Skeletal muscle tissue (tissue), 4 donors: ENCODE results near the gene ADIPOR2. TPM values are rescaled to one million over a fixed set of nuclear protein-coding genes. Genes with fewer than 3 reads are reported as not detected.
A peak's percentile ranks its signal among the peaks of the same experiment; 100 is the strongest.
"Not testable (repeated sequence)": the region's sequence is repeated elsewhere in the genome, so short reads cannot be mapped to it uniquely, and the experiment has no call there.

Experiments used
- H3K27ac ChIP-seq: one replicate; pipeline ENCODE4 v1.7.0; 2013; ENCODE audit warnings: mild to moderate bottlenecking, low read depth, low read length, inconsistent platforms
- H3K27me3 ChIP-seq, 3 donors: one replicate each; pipeline ENCODE4 v1.7.0; 2013; ENCODE audit warnings: low read length in 3 of 3; ENCODE audit not compliant: control insufficient read depth in 3 of 3, insufficient read depth in 3 of 3
- H3K36me3 ChIP-seq, 3 donors: one replicate each; pipeline ENCODE4 v1.7.0; 2013; ENCODE audit warnings: low read length in 3 of 3; ENCODE audit not compliant: control insufficient read depth in 3 of 3, insufficient read depth in 3 of 3
- H3K4me1 ChIP-seq, 3 donors: one replicate each; pipeline ENCODE4 v1.7.0; 2013; ENCODE audit warnings: low read length in 3 of 3, mild to moderate bottlenecking in 3 of 3; ENCODE audit not compliant: control insufficient read depth in 3 of 3, insufficient read depth in 3 of 3
- H3K4me3 ChIP-seq, 3 donors: one replicate each; pipeline ENCODE4 v1.7.0; 2013; ENCODE audit warnings: low read length in 3 of 3
- H3K9ac ChIP-seq, 3 donors: one replicate each; pipeline ENCODE4 v1.7.0; 2013; ENCODE audit warnings: low read length in 3 of 3, mild to moderate bottlenecking in 3 of 3, moderate library complexity in 2 of 3, low read depth in 1 of 3
- H3K9me3 ChIP-seq, 3 donors: one replicate each; pipeline ENCODE4 v1.7.0; 2013; ENCODE audit warnings: low read length in 3 of 3; ENCODE audit not compliant: control insufficient read depth in 3 of 3
- total RNA-seq: library from RNA; depleted of rRNA; stranded (reverse); fragments of >200 nt; gene quantifications from one replicate; pipeline ENCODE4 v1.2.3, GENCODE V29; 2014
- donor health status: Osteomylitis.

The ADIPOR2 gene
- total RNA-seq, 1 donor from 2014 or later = 35.5 TPM

DNA sequence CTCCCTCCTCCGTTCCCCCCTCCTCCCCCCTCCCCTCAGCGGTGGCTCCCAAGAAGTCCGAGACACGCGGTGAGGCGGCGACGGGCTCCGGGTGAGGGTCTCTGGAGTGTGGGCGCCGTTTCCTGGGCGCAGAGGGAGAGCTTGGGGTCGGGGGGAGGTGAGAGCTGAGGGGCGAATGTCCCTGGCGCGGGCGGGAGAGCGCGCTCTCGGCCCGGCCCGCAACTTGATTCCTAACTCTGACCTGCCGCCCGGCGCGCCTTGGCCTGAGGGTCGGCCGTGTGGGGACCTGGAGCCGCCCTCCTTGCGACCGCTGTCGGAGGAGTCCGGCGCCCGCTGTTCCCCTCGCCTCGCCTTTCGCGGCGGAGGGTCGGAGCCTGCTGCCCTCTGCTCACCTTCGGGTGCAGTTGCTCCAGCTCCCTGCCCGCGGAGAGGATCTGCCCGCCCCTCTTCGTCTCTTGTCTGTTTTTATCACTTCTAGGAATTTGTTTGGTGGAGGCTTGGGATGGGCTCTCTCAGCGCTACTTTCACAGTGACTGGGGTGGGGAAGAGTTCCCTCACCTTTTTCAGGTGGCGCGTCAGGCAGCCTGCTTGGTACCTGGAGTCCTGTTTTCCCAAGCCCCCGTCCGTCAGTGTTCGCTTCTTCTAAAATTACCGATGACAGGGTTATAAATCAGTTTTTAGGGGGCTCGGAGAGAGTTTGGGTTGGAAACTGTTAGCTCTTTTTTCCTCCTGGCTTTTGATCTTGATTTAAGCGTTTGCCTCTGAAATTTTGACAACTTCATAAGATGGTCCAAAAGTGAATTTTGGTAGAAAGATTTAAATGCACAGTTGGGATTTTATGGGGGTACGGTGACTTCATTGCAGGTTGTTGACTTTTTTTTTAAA, 495 bp downstream of the ADIPOR2 start:
- Histone ChIP-seq H3K4me3 (peak overlapping the region; percentile 84 to 89 (median 89)), H3K4me1 (peaks cover 9 to 20% (median 11%) of the 10 kb centered on the region in 3 donors), H3K27me3 (no peaks in the 10 kb centered on the region), H3K9me3 (no peaks in the 10 kb centered on the region), H3K27ac (peak overlapping the region; percentile 94), H3K36me3 (no peaks in the 10 kb centered on the region), H3K9ac (peak overlapping the region; percentile 86 to 93 (median 90))

DNA sequence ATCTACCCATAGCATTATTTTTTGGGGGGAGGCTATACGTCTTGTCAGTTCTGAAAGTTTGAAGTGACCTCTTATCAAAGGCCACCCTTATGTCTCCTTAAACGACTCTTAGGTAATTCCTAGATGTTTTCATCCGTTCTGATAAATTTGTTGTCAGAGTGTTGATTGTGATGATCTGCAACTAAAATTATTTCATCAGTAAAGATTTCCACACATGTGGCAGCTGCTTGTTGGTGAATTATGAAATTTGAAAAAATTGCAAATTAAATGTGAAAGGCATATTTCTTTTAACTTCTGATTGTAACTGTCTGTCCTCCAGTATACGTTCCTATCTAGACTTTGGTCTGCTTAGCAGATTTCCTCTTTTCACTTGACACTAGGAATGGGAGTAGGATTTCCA, 1.4 kb downstream of the ADIPOR2 start:
- H3K9ac ChIP-seq = peak overlapping the region in 2 of 3 donors; percentile 90 to 93
- peak overlapping the region in 1 of 3 donors; percentile 89 for H3K4me3 ChIP-seq

DNA sequence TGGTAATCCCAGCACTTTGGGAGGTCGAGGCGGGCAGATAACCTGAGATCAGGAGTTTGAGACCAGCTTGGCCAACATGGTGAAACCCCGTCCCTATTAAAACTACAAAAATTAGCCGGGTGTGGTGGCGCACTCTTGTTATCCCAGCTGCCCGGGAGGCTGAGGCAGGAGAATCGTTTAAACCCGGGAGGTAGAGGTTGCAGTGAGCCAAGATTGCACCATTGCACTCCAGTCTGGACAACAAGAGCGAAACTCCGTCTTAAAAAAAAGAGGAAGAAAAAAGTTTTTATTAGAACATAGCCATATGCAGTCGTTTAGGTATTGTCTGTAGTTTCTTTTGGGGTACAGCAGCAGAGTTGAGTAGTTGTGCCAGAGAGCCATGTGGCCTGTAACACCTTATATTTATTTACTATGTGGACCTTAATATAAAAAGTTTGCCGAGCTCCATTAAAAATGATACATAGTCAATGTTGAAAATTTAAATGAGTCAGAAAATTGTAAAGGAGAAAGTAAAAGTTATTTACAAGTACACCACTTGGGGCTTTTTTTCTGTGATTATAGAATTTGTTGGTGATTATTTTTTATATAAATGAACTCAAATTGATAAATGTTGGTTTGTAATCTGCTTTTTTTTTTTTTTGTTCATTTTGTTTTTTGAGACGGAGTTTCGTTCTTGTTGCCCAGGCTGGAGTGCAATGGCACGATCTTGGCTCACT, 2.2 kb downstream of the ADIPOR2 start:
- Histone ChIP-seq H3K9me3 (no peaks in the 10 kb centered on the region), H3K27me3 (no peaks in the 10 kb centered on the region), H3K4me1 (peaks cover 18 to 31% (median 26%) of the 10 kb centered on the region in 3 donors), H3K9ac (no peak overlapping the region), H3K4me3 (no peak overlapping the region), H3K27ac (no peak overlapping the region), H3K36me3 (no peaks in the 10 kb centered on the region)

More for the DNA sequence above, 1.4 kb downstream of the ADIPOR2 start:
- Histone ChIP-seq H3K4me1 (peaks cover 11 to 27% (median 18%) of the 10 kb centered on the region in 3 donors), H3K36me3 (no peaks in the 10 kb centered on the region), H3K27ac (no peak overlapping the region), H3K9me3 (no peaks in the 10 kb centered on the region), H3K27me3 (no peaks in the 10 kb centered on the region)

DNA sequence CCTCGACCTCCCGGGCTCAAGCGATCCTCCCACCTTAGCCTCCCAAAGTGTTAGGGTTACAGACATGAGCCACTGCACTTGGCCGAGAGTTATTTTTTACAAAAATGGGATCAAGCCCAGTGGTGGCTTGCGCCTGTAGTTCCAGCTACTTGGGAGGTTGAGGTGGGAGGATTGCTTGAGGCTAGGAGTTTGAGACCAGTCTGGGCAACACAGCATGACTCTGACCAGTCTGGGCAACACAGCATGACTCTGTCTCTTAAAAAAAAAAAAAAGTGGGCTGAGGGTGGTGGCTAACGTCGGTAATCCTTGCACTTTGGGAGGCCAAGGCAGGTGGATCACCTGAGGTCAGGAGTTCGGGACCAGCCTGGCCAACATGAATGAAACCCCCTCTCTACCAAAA, 4.2 kb downstream of the ADIPOR2 start:
- H3K4me1 ChIP-seq = peaks cover 16 to 31% (median 25%) of the 10 kb centered on the region in 3 donors
- H3K4me3 ChIP-seq, H3K9me3 ChIP-seq, H3K9ac ChIP-seq, H3K36me3 ChIP-seq, H3K27ac ChIP-seq, H3K27me3 ChIP-seq: not testable (repeated sequence)

DNA sequence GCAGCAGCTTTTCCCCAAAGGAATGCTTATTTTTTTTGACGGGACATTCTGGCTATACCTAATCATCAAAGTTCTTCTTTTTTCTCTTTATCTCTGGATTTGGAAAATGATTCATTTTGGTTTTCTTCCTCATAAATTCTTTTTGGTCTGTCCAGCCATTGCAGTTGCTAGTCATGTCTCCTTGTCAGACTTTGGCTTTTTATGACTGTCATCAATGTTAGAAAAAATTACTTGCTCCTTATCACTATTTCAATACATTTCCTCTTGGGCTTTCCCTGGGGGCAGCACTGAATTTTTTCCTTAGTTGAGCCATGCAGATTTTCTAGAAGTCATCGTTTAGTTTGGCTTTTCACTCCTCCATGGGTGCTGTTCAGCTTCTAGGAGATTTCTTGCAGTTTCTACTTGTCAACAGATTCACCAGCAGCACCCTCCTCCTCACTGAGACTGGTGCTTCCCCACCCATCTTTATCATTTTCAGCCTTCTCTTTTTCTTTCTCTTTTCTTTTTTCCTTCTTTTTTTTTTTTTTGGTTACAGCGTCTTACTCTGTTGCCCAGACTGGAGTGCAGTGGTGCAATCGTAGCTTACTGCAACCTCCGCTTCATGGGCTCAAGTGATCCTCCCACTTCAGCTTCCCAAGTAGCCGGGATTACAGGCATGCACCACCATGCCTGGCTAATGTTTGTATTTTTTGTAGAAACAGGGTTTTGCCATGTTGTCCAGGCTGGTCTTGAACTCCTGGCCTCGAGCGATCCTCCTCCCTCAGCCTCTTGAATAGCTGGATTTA, 5.2 kb downstream of the ADIPOR2 start:
- no peak overlapping the region for H3K4me3 ChIP-seq
- no peaks in the 10 kb centered on the region for H3K36me3 ChIP-seq
- H3K4me1 ChIP-seq = peaks cover 11 to 28% (median 23%) of the 10 kb centered on the region in 3 donors
- no peaks in the 10 kb centered on the region for H3K27me3 ChIP-seq
- no peaks in the 10 kb centered on the region for H3K9me3 ChIP-seq
- no peak overlapping the region for H3K27ac ChIP-seq
- H3K9ac ChIP-seq = no peak overlapping the region

DNA sequence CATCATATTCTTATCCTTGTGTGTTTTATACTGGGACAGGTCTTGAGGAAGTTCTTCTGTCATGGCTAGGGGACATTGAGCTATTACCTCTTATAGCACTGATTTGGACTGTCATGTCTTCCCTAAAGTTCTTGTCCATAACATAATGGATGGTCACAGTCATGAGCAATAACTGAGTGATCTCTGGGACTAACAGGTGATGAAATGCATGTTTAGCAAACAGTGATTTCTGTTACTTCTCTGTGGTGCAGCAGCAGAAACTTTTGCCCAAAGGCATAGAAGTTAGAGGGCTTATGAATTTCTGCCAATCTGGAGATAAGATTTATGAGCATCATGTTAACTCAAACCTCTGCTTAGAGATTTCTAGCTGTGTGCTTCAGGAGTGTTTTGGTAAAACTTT, 5.9 kb downstream of the ADIPOR2 start:
- Histone ChIP-seq H3K4me1 (peaks cover 11 to 23% (median 20%) of the 10 kb centered on the region in 3 donors), H3K27me3 (no peaks in the 10 kb centered on the region), H3K27ac (no peak overlapping the region), H3K9me3 (no peaks in the 10 kb centered on the region), H3K4me3 (no peak overlapping the region), H3K36me3 (no peaks in the 10 kb centered on the region), H3K9ac (no peak overlapping the region)

DNA sequence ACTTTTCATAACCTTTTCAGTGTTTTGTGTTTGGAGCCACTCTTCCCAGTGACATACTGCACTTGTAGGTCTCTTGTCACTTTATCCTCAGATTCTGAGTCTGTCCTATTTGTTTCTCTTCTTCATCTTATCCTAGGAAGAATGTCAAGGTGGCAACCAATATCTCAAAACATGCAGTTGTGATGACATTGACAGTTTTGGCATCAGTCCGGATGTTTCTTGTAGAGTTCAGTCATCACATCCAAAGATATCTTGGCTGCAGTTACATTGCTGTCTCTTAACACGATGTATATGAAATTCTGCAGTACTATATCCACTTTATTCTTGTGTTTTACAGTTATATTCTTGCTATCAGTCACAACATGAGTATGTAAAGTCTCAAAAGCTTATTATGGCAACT, 6.4 kb downstream of the ADIPOR2 start:
- Histone ChIP-seq H3K4me1 (peaks cover 7 to 20% (median 19%) of the 10 kb centered on the region in 3 donors), H3K27ac (no peak overlapping the region)

DNA sequence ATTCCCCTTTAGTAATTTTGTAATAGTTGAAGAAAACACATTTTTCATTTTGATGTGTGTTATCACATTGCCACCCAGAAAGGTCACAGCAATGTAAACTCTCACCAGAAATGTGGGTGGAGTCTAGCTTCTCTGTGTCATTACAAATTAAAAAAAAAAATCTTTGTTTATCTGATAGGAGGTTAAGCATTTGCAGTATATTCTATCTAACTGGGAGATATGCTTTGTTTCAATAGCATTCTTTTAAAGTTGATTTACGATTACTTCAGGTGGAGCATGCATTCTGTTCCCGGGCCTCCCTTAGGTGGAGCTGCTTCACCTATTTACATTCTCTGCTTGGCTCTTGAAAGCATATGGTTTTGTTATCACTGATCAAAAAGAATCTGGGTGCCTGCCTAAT, 7.8 kb downstream of the ADIPOR2 start:
- Histone ChIP-seq H3K4me1 (peaks cover 6 to 20% (median 15%) of the 10 kb centered on the region in 3 donors), H3K27ac (no peak overlapping the region), H3K9ac (no peak overlapping the region), H3K27me3 (no peaks in the 10 kb centered on the region), H3K36me3 (no peaks in the 10 kb centered on the region), H3K4me3 (no peak overlapping the region), H3K9me3 (no peaks in the 10 kb centered on the region)

More for the DNA sequence above, 6.4 kb downstream of the ADIPOR2 start:
- H3K36me3 ChIP-seq = no peaks in the 10 kb centered on the region
- H3K4me3 ChIP-seq = no peak overlapping the region
- H3K9me3 ChIP-seq = no peaks in the 10 kb centered on the region
- no peaks in the 10 kb centered on the region for H3K27me3 ChIP-seq
- no peak overlapping the region for H3K9ac ChIP-seq

DNA sequence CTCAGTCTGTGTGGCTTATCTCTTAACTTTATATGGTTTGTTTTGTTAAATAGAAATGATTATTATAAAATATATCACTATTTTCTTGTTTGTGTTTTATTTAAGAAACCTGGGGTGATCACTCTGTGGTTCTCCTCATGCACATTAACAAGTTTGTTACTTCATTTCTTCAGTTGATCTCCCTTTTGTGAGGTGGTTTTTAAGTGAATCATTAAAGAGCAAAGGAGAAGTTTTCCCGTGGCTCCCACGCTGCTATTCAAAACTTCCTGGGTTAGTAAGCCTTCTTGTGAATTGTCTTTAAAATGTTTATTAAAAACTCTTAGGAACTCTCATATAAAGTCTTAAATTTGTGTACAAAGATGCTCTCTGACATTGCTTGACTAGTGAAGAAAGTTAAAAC, 11.8 kb downstream of the ADIPOR2 start:
- H3K4me3 ChIP-seq = no peak overlapping the region
- no peak overlapping the region for H3K27ac ChIP-seq
- H3K36me3 ChIP-seq = no peaks in the 10 kb centered on the region
- H3K4me1 ChIP-seq = peaks cover 3 to 11% (median 4%) of the 10 kb centered on the region in 3 donors
- peak overlapping the region in 1 of 3 donors; percentile 21 for H3K9ac ChIP-seq
- H3K9me3 ChIP-seq = no peaks in the 10 kb centered on the region
- H3K27me3 ChIP-seq = no peaks in the 10 kb centered on the region
